Measurements from ENCODE around the gene MIPOL1. TPM values are rescaled to one million over a fixed set of nuclear protein-coding genes. Genes with fewer than 3 reads are reported as not detected.
A peak's percentile ranks its signal among the peaks of the same experiment; 100 is the strongest.

Gene MIPOL1
- total and polyA plus RNA-seq, 9 of the 15 experiments (the other 6 are each of a cell fraction or from before 2014, with no cell fraction given): 6.7 to 21.9 (median 12.4) TPM

DNA sequence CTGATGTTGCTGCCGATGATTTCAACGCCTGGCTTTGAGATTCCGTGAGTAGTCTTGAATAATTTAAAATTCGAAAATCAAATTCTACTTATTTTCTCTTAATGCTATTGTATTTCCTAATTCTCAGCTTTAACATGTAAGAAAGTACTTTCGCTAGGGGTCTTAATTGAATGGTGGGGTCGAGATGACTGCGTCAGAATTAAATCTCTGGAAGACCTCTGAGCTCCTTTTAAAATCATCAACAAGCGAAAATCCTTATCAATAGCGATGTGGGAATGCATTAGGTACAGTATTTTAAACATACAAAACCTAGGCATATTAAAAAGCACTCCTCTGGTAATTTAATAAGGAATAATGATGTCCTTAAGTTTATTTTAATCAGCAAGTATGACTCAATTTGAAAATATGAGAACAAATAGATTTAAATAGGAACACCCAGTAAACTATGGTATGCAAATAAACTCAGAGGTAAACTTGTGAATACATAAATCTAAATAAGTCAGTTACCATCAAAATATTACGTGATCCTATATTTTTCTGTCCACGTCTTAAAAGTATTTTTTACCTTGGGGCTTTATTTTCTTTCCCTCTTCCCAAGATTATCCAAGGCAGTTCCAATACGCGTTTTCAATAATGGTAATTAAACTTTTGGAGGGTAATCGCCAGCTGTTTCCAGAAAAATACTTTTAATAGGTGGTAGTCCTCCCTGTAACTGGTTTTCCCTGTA, 395.9 kb downstream of the MIPOL1 start:
- ATAC-seq (no peak), FAIRE-seq (no peak), DNase-seq (ENCODE audit: extremely low read depth in 1 of 4, low spot score in 3 of 4) (no peak)
- intact Hi-C loops (cut with micrococcal nuclease): loop anchor here (2.0 kb wide), 2 partner anchors 279 to 347 kb away; no protein-coding TSS in a partner anchor
- Histone ChIP-seq H4K20me1 (replicated peaks; ENCODE audit: control insufficient read depth, insufficient read depth, low read length) (no peaks in the 10 kb centered on the region), H3K36me3 (ENCODE audit: control insufficient read depth, insufficient read depth, low read length) (no peaks in the 10 kb centered on the region), H2AFZ (ENCODE audit: low read depth, low read length) (peak overlapping the region; percentile 76), H3K4me3 (peak overlapping the region; percentile 56), H3K9me1 (ENCODE audit: control insufficient read depth, insufficient read depth, low read length) (no peaks in the 10 kb centered on the region), H3K79me2 (ENCODE audit: control insufficient read depth, insufficient read depth, low read length) (peaks cover 2% of the 10 kb centered on the region; the same call in 2 of the 3 replicates), H3K4me1 (replicated peaks in 1 of 2; ENCODE audit: control insufficient read depth in 2 of 2, insufficient read depth in 2 of 2, low read length in 2 of 2) (peaks cover 3 to 20% of the 10 kb centered on the region in 2 experiments; a peak in 4 of 5 replicates), H3K4me2 (ENCODE audit: insufficient read depth, low read length) (peak overlapping the region; percentile 69; the same call in 1 of the 2 replicates), H3K9me3 (replicated peaks; ENCODE audit: control insufficient read depth, insufficient read depth, low read depth, low read length) (no peaks in the 10 kb centered on the region; the same call in 1 of the 2 replicates), H3K27ac (ENCODE audit: extremely low read depth, low read depth, low read length) (no peak overlapping the region), H3K27me3 (ENCODE audit: control insufficient read depth in 2 of 2, insufficient read depth in 2 of 2, low read length in 2 of 2) (no peaks in the 10 kb centered on the region), H3K9ac (ENCODE audit: insufficient read depth in 1 of 2, low read depth in 2 of 2, low read length in 2 of 2) (peak overlapping the region in 1 of 2 experiments; percentile 65; a peak in 2 of 4 replicates)
- BruUV-seq (replicated peaks): TSS peak; percentile 60
- ChIA-PET CTCF (ENCODE audit: low intra/inter-chr PET ratio) (no interaction called here), POLR2A (no interaction called here)
- no peak for TF ChIP-seq ELF4 (CRISPR knock-in tag; IDR thresholded peaks at IDR 0.05)
- no peak for TF ChIP-seq SREBF2 (CRISPR knock-in tag; IDR thresholded peaks at IDR 0.05)
- TF ChIP-seq CHD1 (IDR thresholded peaks at IDR 0.05; ENCODE audit: low read length): no peak
- TF ChIP-seq, protein P1, sequence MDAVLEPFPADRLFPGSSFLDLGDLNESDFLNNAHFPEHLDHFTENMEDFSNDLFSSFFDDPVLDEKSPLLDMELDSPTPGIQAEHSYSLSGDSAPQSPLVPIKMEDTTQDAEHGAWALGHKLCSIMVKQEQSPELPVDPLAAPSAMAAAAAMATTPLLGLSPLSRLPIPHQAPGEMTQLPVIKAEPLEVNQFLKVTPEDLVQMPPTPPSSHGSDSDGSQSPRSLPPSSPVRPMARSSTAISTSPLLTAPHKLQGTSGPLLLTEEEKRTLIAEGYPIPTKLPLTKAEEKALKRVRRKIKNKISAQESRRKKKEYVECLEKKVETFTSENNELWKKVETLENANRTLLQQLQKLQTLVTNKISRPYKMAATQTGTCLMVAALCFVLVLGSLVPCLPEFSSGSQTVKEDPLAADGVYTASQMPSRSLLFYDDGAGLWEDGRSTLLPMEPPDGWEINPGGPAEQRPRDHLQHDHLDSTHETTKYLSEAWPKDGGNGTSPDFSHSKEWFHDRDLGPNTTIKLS (IDR thresholded peaks at IDR 0.05; ENCODE audit: borderline replicate concordance, low read depth): no peak
- TF ChIP-seq RFX5 (IDR thresholded peaks at IDR 0.05; ENCODE audit: low read depth, low read length): no peak
- TF ChIP-seq ZNF707 (CRISPR knock-in tag; conservative IDR thresholded peaks at IDR 0.05): no peak
- TF ChIP-seq TFAM (CRISPR knock-in tag; conservative IDR thresholded peaks at IDR 0.05): no peak
- no peak for TF ChIP-seq TSC22D4 (tag; IDR thresholded peaks at IDR 0.05)
- TF ChIP-seq TAF1 (IDR thresholded peaks at IDR 0.05; ENCODE audit: control insufficient read depth, extremely low read depth, insufficient read depth, low read length, severe bottlenecking): no peak
- TF ChIP-seq WHSC1 (IDR thresholded peaks at IDR 0.05; ENCODE audit: low read length): no peak
- no peak for TF ChIP-seq ZNF311 (CRISPR knock-in tag; IDR thresholded peaks at IDR 0.05)
- TF ChIP-seq MXI1 (IDR thresholded peaks at IDR 0.05; ENCODE audit: low read depth, low read length): no peak
- TF ChIP-seq, protein P2, sequence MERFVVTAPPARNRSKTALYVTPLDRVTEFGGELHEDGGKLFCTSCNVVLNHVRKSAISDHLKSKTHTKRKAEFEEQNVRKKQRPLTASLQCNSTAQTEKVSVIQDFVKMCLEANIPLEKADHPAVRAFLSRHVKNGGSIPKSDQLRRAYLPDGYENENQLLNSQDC (CRISPR knock-in tag; IDR thresholded peaks at IDR 0.05): no peak
- in situ Hi-C loops (cut with MboI): loop anchor here (25.0 kb wide), 1 partner anchor 331 kb away; no protein-coding TSS in a partner anchor
- 49% methylated on average over 14 of the region's 14 CpGs for WGBS (ENCODE audit: insufficient coverage, low coverage, missing lambda C conversion rate)

Measured in K562 (cell line).